GM19328 (cell line): ENCODE results near the gene ESD.
"Not testable (repeated sequence)": the region's sequence is repeated elsewhere in the genome, so short reads cannot be mapped to it uniquely, and the experiment has no call there.

Experiments used
- ATAC-seq: cut with Tn5 transposase; IDR thresholded peaks from one replicate; pipeline ENCODE4 v1.9.1; 2021; ENCODE audit warnings: mild to moderate bottlenecking, moderate library complexity; ENCODE audit not compliant: unreplicated experiment

Gene ESD, protein sequence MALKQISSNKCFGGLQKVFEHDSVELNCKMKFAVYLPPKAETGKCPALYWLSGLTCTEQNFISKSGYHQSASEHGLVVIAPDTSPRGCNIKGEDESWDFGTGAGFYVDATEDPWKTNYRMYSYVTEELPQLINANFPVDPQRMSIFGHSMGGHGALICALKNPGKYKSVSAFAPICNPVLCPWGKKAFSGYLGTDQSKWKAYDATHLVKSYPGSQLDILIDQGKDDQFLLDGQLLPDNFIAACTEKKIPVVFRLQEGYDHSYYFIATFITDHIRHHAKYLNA

DNA sequence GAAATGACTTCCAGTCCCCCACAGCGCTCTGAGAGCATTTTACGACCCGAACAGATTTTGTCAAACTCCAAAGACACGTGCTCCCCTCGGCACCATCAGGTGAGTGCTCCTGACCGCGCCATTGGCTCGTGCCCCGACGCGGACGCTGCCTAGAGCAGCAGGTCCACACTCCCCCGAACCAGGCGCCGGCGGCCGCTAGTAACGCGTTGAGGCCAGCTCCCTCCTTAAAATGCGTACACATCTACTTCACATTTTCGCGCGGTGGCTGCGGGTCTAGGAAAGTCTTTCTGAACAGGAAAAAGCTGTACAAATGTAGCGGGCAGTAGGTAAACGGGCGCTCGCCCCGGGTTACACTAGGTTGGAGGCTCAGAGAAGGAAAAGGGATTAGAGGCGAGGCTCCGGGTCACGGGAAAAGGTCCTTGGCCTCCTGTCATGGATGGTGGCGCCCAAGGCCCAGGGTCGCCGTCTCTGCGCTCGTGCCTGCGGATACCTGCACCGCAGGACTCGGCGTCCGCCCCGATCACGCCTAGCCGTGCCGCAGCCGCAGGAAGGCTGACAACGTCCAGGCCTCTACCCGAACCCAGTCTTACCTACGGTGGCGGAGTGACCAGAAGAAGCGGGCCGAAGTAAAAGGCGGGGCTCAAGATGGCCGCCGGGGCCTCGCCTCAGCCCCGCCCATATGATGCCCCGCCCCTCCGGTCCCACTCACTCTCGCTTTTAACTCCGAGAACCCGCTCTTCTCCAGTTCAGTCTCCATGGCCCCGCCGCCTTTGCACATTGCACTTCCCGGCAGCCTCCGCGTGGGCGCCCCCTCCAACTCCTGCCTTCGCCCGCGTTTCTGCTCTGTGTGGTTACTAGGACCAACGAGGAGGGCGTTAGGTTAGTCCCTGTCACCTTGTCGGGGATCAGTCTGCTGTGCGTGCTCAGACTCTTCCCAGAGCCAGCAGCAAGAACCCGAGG lies at the start of gene ESD:
TSS of gene ESD (minus strand) at position 647 of the 960 bp plus-strand sequence. CDS start 5,748 bp downstream, outside the sequence.
- peak; percentile 90 for ATAC-seq

DNA sequence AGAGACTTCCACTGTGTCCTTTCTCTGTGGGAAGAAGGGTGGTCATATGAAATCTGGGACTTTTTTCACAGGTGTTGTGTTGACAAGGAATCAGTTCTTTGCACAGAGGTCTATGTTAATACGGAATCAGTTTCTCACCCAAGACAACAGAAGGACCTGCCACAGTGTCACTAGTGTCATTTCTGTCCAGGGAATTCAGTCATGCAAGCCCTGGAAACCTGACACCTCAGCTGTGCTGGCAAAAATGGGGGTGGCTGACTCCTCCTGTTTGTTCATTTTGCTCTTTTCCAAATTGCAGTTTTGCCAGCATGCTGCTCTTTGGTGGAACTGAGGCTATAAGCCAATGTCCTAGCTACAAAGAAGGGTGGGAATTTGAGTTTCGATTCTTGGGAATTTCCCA lies 49.8 kb upstream of the ESD start:
- no peak for ATAC-seq

DNA sequence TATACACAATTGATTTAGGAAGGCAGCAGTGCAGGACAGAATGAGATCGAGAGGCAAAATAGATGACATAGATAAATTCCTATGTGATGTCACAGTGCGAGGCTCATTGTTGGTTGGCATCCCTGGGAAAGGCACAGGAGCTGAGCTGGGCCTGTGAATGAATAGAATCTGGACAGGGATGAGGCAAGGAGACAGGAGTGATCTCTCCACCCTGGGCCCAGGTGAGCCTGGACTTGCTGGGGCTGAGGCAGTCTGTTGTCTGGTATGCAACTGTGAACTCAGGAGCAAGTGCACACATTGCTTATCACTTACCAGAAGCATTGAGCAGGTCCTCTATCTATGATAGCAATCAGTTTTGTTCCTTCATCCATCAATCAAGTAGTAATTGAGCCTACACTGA lies 48.2 kb upstream of the ESD start:
- no peak for ATAC-seq

DNA sequence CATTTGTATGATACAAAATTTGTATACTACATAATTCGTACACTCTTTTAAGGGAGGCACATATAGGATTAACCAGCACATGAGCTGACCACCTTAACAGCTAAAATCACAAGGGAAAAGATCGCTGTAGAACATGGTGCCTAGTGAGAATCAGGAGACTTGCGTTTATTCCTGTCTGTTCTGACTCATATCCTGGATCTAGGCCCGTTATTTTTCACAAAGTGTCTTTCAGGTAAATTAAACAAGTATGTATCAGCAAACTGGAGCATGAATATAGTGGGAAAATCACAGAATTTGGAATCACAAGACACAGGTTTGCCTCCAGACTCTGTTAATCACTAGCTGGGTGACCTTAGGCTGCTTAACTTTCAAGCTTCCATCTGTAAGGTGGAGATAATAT lies 47.5 kb upstream of the ESD start:
- no peak for ATAC-seq

DNA sequence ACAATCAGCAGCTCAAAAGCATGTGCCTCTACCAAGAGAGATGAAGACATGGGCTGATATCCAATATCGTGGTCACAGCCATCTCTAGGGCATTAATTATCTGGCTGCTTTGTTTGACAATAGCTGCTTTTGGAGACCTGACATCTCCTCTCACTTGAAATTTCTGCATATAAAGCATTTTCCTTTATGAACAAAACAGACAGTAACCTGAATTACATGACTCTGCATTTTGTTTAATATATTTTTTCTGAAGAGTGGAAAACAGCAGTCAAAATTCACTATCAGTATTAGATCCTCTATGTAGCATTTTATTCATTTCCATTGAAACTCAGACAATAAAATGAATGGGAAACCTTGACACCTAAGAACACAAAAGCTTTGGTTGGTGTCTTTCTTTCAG lies 42.4 kb upstream of the ESD start:
- no peak for ATAC-seq

DNA sequence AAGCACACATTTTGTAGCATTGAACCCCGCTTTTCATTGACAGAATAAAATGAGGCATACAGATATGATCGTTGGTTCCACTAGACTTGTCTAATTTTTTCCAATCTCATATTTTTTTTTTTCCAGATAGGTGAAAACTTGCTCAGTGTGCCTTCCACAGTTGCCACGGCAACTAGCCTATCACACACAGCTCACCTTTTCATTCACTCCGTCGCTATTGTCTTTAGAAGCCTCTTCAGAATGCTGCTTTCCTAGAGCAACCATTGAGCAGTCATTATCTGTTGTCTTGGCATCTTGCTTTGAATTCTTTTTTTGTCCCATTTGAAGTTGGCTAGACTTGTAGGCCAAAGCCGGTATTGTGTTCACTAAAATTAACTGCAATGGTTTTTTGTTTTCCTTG lies 37.7 kb upstream of the ESD start:
- no peak for ATAC-seq

DNA sequence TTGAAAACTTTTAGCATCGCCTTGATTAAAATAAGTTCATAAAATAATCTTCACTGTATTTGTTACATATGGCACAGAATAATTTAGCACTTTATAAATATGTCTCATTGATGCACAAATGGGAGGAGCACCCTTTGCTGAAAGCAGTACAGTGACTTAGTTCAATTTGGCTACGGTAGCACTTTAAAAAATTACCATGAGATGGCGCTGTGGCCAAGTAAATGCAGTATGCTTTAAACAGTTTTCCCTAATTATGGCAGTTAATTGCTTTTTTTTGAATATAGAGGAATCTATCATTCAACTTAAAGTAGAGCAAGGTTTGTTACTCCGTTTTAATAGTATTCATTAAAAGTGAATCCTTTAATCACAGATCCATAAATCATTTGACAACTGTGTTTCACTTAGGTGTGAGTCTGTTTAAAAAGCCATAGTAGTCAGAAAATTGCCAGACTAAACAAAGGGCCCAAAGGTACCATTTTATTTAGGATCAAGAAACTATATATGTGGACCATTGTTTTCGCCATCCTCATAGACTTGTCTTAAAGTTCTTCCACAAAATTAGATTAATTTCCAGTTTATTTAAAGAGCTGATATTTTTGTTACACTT lies 34.7 kb upstream of the ESD start:
- no peak for ATAC-seq

DNA sequence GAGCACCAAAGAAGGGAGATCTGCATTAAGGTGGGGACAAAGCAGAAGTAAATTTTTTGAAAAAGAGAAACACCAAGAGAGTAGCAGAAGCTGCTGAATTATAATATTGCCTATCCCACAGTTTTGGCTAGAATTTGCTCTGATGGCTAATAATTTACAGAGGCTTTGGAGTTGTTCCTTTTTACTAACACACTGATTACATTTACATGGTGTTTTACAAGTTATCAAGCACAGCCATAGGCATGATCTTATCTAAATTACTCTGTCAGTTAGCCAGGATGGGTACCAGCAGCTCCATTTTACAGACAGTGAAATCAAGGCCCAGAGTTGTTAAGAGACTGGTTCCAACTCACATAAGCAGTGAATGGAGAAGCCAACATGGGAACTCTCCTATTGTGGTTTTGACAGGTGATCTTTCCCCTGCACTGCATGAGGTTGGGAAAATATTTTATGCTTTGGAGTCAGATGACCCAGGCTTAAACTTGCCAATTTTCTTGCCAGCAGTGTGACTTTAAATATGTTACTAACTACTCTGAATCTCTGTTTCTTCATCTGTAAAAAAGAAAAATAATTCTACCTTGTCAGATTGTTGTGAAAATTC lies 33.5 kb upstream of the ESD start:
- no peak for ATAC-seq

DNA sequence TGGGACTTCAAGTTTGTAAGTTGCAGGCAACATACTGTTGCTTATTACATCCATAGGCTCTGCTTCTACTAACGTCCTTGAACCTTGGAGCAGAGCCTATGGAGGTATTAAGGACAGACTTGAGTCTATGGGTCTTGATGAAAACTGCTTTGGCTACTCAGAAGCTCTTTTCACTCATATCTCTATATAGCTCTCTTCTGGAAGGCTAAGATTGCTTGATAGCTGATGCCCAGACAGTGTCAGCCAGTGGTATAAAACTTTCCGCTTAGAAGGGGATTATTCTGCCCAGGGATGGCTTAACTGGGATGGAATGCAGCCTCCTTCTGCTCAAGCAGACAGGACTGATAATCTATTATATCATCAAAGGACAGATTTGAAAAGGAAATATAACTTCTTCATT lies 25.6 kb upstream of the ESD start:
- ATAC-seq: no peak

DNA sequence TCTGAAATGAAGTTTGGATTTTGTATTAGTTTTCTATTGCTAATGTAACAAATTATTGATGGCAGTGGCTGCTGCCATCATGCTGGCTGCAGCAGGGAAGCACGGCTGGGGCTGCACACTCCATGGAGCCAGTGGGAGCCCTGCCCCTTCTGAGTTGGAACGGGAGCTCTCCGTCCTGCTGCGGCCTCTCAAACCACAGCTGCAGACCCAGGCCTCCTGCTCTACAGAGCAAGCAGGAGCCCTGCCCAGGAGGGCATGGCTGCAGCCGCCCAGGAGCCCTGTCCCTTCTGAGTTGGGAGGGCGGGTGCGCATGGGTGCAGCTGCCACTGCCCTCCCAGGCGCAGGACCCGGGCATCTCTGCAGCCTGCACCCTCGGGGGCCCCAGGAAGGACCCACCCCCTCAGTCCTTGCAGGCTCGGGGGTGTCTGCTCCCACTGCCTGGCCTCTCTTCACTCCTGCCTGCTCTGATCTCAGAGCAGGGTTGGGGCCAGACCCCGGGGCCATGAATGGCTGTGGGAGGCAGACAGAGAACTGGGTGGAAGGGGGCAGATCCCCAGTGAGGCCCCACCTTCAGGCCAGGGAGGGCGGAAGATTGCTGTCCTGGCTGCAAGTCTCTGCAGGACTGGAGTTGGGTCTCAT lies 21.0 kb upstream of the ESD start:
- ATAC-seq: no peak

DNA sequence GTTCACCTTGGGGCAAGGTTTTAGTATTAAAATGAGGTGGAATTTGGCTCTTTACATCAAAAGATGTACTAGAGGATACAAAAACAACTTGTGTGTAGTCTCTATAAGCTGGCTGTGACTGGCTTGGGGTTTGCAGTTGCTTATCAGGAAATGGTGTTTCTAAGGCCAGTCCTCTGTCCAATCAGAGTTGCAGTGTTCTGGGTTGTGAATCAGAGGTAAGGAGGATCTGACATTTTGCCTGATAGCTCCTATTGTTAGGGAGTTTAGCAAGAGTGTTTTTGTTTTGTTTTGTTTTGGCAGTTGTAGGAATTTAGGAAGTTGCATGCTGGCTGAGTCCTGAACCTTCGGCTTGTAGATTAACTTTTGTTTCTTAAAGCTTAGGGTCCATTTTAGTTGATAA lies 20.1 kb upstream of the ESD start:
- no peak for ATAC-seq

DNA sequence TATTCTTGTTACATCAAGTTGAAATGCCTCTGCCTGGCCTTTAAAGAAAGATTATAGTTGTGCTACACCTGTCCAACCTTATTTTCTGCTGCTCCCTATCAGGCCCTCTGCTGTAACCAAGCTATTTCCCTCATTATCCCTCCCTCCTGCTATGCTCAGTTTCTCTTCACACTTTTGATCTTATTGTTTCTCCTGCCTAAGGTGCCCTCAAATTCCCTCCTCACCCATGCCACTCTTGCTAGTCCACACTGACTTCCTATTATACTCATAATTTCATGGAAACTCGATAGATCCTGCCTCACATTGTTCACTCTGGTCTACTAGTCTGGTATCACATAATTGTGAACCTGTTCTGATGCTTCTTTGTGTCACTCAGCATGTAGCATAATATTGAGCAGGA lies 19.4 kb upstream of the ESD start:
- ATAC-seq: no peak

DNA sequence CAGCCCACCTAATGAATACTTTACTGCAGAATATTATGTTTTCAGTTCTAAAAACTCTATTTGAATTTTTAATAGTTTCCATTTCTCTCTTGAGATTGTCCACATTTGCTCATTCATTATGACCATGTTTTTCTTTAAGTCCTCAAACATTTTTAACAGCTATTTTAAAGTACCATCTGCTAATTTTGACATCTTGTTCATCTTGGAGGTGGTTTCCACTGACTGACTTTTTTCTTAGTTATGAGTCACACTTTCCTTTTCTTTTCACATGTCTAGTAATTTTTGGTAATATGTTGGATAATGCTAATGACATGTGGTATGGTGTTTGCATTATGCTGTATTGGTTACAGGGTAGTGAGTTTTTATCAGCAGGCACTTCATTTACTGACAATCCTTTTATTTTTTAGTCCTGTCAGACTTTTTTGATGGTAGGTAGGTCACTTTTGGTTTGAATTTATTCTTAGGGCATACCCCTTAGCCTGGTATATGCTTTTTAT lies 15.4 kb upstream of the ESD start:
- no peak for ATAC-seq

DNA sequence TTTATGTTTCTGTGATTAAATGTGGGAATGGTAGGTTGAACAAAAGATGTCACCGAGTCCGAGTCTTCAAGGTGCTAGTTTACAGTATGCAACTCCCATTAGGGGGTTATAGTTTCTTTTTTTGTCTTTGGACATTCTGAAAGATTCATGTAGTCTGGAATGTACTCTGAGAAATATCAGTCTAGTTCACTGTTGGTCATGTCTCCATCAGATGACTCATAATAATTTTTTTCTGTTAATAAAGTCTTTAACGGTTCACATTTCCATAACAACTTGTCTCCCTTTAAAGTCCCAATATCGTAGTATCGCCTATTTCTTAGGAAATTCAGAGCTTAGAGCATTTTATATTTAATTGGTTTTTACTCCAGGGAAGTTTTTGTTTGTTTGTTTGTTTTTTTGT lies 13.5 kb upstream of the ESD start:
- no peak for ATAC-seq

DNA sequence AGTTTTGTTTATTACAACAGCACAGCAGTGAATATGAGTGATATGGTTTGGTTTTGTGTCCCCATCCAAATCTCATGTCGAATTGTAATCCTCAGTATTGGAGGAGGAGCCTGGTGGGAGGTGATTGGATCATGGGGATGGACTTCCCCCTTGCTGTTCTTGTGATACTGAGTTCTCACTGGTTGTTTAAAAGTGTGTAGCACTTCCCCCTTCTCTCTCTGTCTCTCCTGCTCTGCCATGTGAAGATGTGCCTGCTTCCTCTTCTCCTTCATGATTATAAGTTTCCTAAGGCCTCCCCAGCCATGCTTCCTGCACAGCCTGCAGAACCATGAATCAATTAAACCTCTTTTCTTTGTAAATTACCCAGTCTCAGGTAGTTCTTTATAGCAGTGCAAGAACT lies 8.0 kb upstream of the ESD start:
- ATAC-seq: not testable (repeated sequence)

DNA sequence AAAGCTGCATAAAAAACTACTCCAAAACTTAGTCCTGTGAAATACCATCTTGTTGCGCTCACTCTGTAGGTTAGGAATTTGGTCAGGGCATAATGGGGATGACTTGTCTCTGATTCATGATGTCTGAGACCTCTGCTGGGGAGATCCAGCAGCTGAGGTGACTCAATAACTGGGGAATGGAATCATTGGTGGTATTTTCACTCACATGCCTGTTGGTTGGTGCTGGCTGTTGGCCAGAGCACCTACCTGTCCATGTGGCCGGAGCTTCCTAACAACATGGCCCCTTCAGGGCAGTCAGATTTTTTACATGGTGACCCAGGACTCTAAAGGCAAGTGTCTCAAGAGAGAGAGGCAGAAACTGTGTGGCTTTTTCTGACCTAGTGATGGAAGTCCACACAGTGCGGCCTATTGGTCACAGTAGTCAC lies 7.4 kb upstream of the ESD start:
- ATAC-seq: no peak

DNA sequence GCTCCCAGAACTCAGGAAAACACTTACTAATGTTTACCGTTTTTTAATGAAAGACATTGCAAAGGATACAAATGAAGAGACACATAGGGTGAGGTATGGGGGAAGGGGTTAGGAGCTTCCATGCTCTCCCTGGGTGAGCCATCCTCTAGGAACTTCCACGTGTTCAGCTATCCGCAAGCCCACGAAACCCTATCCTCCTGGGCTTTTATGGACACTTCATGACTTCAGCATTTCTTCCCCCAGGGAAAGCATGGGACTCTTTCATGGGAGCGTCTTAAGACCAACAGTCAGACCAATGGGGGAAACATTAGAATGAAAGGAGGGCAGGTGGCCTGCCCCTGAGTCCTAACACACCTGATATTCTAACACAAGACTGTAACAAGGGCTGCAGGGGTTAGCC lies 6.6 kb upstream of the ESD start:
- ATAC-seq: no peak

DNA sequence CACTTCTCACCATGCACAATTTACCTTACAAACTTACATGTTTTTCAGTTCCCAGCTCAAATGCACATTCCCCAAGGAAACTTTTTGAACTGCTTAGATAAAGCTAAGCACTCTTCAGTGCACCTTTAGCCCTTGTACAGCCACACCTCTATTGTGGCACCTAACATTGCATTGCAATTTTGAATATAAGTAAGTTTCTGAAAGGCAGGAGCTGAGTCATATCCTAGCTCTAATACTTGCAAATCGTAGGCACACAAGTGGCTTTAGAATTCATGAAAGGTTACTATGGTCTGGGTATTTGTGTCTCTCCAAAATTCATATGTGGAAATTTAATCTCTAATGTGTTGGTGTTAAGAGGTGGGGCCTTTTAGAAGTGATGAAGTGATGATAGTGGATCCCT lies 4.9 kb upstream of the ESD start:
- no peak for ATAC-seq

DNA sequence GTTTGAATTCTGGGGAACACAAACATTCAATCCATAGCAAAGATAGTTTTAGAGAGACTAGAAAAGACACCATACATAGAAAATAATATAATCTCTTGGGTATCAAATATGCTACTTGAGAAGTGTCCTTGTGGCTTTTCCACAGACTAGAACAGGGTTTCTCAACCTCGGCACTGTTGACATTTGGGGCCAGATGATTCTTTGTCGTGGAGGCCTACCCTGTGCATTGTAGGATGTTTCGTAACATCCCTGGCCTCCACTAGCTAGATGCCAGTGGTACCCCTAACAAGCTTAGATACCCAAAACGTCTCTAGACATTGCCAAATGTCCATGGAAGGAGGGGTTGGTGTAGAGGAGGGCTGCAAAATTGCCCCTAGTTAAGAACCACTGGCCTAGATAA lies 2.2 kb upstream of the ESD start:
- no peak for ATAC-seq

DNA sequence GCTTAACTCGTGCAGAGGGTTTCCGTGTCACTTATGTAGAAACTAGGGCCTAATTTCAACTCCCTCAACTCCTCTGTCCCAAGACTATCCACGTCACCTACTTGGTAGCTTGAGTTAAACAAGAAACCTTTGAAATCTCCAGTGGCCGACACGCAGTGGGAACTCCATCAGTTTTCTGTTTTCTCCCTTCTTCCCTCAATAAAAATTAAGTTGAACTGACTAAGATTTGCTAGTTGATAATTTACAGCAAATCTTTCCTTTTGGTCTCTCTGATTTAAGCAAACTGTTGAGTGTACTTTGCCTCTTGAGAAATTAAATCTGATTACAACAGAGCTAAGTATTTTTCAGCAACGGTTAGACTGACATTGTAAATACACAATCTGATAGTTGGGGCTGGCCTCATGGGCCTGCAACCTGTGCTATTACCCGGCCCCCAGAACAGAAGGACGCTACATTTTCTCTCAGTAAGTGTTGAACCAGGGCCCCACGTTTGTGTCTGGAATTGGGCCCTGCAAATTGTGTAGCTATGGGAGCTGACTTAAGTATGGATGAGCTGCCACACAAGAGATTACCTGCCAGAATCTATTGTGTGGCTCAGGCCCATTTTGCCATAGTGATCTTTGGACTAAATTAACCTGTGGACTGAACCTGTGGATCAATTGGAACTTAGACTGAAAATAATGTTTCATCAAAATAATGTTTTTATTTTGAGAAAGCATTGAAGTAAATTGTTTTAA lies 708 bp upstream of the ESD start:
- no peak for ATAC-seq
